Prostate gland (tissue), 2 donors: ENCODE measurements around the gene CRPPA.

Source experiments
- CTCF ChIP-seq, 4 experiments: fragments of 200-600 bp in 2 of 4; fragments of 450-650 bp in 2 of 4; sonication (generic) in 2 of 4; IDR thresholded peaks; 1 replicate in 3 of 4; 2 replicates in 1 of 4; pipeline ENCODE4 v1.5.1; 2016 to 2019; ENCODE audit warnings: antibody characterized with exemption in 4 of 4, mild to moderate bottlenecking in 2 of 4, moderate library complexity in 2 of 4
- POLR2A ChIP-seq: fragments of 450-650 bp; IDR thresholded peaks from one replicate; pipeline ENCODE4 v1.6.1; 2016; ENCODE audit warnings: antibody characterized with exemption, mild to moderate bottlenecking
- POLR2AphosphoS5 ChIP-seq: sonication (generic); formaldehyde crosslinking; IDR thresholded peaks from one replicate; pipeline ENCODE4 v1.6.1; 2017; ENCODE audit warnings: antibody characterized with exemption

- no peak for TF ChIP-seq CTCF (IDR thresholded peaks at IDR 0.05)
- no peak for TF ChIP-seq POLR2A
- no peak for TF ChIP-seq POLR2AphosphoS5
Measured at GRCh38 chr7:16423761-16424160, 2.4 kb upstream of the CRPPA start.
